Karpas-422 (cell line): ENCODE measurements around the gene JAZF1. TPM values are rescaled to one million over a fixed set of nuclear protein-coding genes. Genes with fewer than 3 reads are reported as not detected.

Experiments used
- DNase-seq: peaks from one replicate; pipeline ENCODE4 v3.0.0-alpha.2; 2015
- H2AFZ ChIP-seq: fragments of 200-600 bp; sonication (generic); 2 replicates; pipeline ENCODE4 v1.6.1; 2014; ENCODE audit warnings: antibody characterized with exemption, low read length, mixed read lengths
- H3K27ac ChIP-seq: fragments of 200-600 bp; sonication (generic); 2 replicates; pipeline ENCODE4 v1.5.1; 2014; ENCODE audit warnings: mild to moderate bottlenecking, low read length, moderate library complexity
- H3K27me3 ChIP-seq: fragments of 200-600 bp; sonication (generic); 2 replicates; pipeline ENCODE4 v1.6.1; 2014; ENCODE audit warnings: low read length, mixed read lengths
- H3K36me3 ChIP-seq: fragments of 200-600 bp; sonication (generic); 2 replicates; pipeline ENCODE4 v1.6.1; 2014; ENCODE audit warnings: low read length, mixed read lengths; ENCODE audit not compliant: insufficient read depth
- H3K4me1 ChIP-seq: fragments of 200-600 bp; sonication (generic); 2 replicates; pipeline ENCODE4 v1.6.1; 2014; ENCODE audit warnings: mild to moderate bottlenecking, low read length, mixed read lengths
- H3K4me2 ChIP-seq: fragments of 200-600 bp; sonication (generic); 2 replicates; pipeline ENCODE4 v1.6.1; 2014; ENCODE audit warnings: low read length, low read depth, mild to moderate bottlenecking; ENCODE audit not compliant: poor library complexity, severe bottlenecking
- H3K4me3 ChIP-seq: fragments of 200-600 bp; sonication (generic); 2 replicates; pipeline ENCODE4 v1.5.1; 2014; ENCODE audit warnings: mild to moderate bottlenecking, antibody characterized with exemption, low read length, mixed read lengths
- H3K79me2 ChIP-seq: fragments of 200-600 bp; sonication (generic); 2 replicates; pipeline ENCODE4 v1.6.1; 2014; ENCODE audit warnings: mild to moderate bottlenecking, low read length, mixed read lengths
- H3K9ac ChIP-seq: fragments of 200-600 bp; sonication (generic); 2 replicates; pipeline ENCODE4 v1.6.0; 2014; ENCODE audit warnings: low read length
- H3K9me2 ChIP-seq: fragments of 200-600 bp; sonication (generic), shearing (Covaris generic); replicated peaks from 2 replicates; pipeline ENCODE4 v1.6.0; 2014; ENCODE audit warnings: mild to moderate bottlenecking, low read length, moderate library complexity; ENCODE audit not compliant: insufficient read depth
- H3K9me3 ChIP-seq: fragments of 300-700, 200-600 bp; sonication (generic); 2 replicates; pipeline ENCODE4 v1.6.1; 2014; ENCODE audit warnings: low read length, mixed read lengths
- H4K20me1 ChIP-seq: fragments of 200-600 bp; sonication (generic); 2 replicates; pipeline ENCODE4 v1.6.1; 2014; ENCODE audit warnings: mild to moderate bottlenecking, antibody characterized with exemption, low read length, low read depth; ENCODE audit not compliant: insufficient read depth
- total RNA-seq: library from RNA; depleted of rRNA; stranded (reverse); fragments of >200 nt; shearing (Covaris generic); gene quantifications from 2 replicates; pipeline ENCODE4 v1.2.3, GENCODE V29; 2014; ENCODE audit warnings: low replicate concordance

The JAZF1 gene
- total RNA-seq, 1 experiment from 2014 or later: 4.2 TPM

- Histone ChIP-seq H3K9me2 (no peaks in the 10 kb centered on the region), H4K20me1 (peaks cover 5% of the 10 kb centered on the region; the same call in 1 of the 2 replicates), H3K4me1 (no peaks in the 10 kb centered on the region; the same call in 1 of the 2 replicates), H3K4me2 (no peak overlapping the region), H3K4me3 (no peak overlapping the region), H3K9ac (no peak overlapping the region), H3K27ac (no peak overlapping the region), H3K27me3 (no peaks in the 10 kb centered on the region), H3K79me2 (no peaks in the 10 kb centered on the region), H2AFZ (no peak overlapping the region), H3K36me3 (no peaks in the 10 kb centered on the region), H3K9me3 (no peaks in the 10 kb centered on the region)
- DNase-seq: no peak
These were observed 114.8 kb downstream of the JAZF1 start for GRCh38 chr7:28065721-28066285.

GRCh38 chr7:28065308-28065707 is 115.3 kb downstream of the JAZF1 start:
- H3K79me2 ChIP-seq: no peaks in the 10 kb centered on the region
- no peak overlapping the region for H2AFZ ChIP-seq
- H3K9me3 ChIP-seq: no peaks in the 10 kb centered on the region
- no peaks in the 10 kb centered on the region for H3K36me3 ChIP-seq
- H3K27ac ChIP-seq: no peak overlapping the region
- no peak for DNase-seq
- H4K20me1 ChIP-seq: peaks cover 5% of the 10 kb centered on the region; the same call in 1 of the 2 replicates
- H3K4me1 ChIP-seq: no peaks in the 10 kb centered on the region; the same call in 1 of the 2 replicates
- H3K4me3 ChIP-seq: no peak overlapping the region
- H3K9ac ChIP-seq: no peak overlapping the region
- H3K9me2 ChIP-seq: no peaks in the 10 kb centered on the region
- no peaks in the 10 kb centered on the region for H3K27me3 ChIP-seq
- no peak overlapping the region for H3K4me2 ChIP-seq

- Histone ChIP-seq H3K27me3 (no peaks in the 10 kb centered on the region), H3K4me3 (no peak overlapping the region), H3K4me2 (no peak overlapping the region), H3K4me1 (no peaks in the 10 kb centered on the region; the same call in 1 of the 2 replicates), H4K20me1 (peaks cover 5% of the 10 kb centered on the region; the same call in 1 of the 2 replicates), H3K9me2 (no peaks in the 10 kb centered on the region), H3K27ac (no peak overlapping the region), H3K79me2 (no peaks in the 10 kb centered on the region), H3K9me3 (no peaks in the 10 kb centered on the region), H3K36me3 (no peaks in the 10 kb centered on the region), H2AFZ (no peak overlapping the region), H3K9ac (no peak overlapping the region)
- no peak for DNase-seq
These were observed 116.2 kb downstream of the JAZF1 start for GRCh38 chr7:28064437-28064836.

GRCh38 chr7:28062197-28062991 is 118.2 kb downstream of the JAZF1 start:
- Histone ChIP-seq H3K79me2 (no peaks in the 10 kb centered on the region), H3K27ac (no peak overlapping the region), H3K9me2 (no peaks in the 10 kb centered on the region), H3K4me3 (no peak overlapping the region), H3K9me3 (no peaks in the 10 kb centered on the region), H3K36me3 (no peaks in the 10 kb centered on the region), H3K27me3 (no peaks in the 10 kb centered on the region), H3K9ac (no peak overlapping the region), H3K4me1 (no peaks in the 10 kb centered on the region; the same call in 1 of the 2 replicates), H2AFZ (no peak overlapping the region), H4K20me1 (no peaks in the 10 kb centered on the region), H3K4me2 (no peak overlapping the region)
- DNase-seq: peak; percentile 84

- no peaks in the 10 kb centered on the region for H3K9me2 ChIP-seq
- no peaks in the 10 kb centered on the region; the same call in 1 of the 2 replicates for H3K4me1 ChIP-seq
- H3K36me3 ChIP-seq: no peaks in the 10 kb centered on the region
- H2AFZ ChIP-seq: no peak overlapping the region
- no peak overlapping the region for H3K4me3 ChIP-seq
- H3K79me2 ChIP-seq: no peaks in the 10 kb centered on the region
- no peak overlapping the region for H3K27ac ChIP-seq
- H3K9ac ChIP-seq: no peak overlapping the region
- H3K27me3 ChIP-seq: no peaks in the 10 kb centered on the region
- H3K4me2 ChIP-seq: no peak overlapping the region
- no peaks in the 10 kb centered on the region for H4K20me1 ChIP-seq
- DNase-seq: no peak
- H3K9me3 ChIP-seq: no peaks in the 10 kb centered on the region
These were observed 118.8 kb downstream of the JAZF1 start for GRCh38 chr7:28061824-28062196.

GRCh38 chr7:28060371-28060950 is 120.1 kb downstream of the JAZF1 start:
- no peak overlapping the region for H3K27ac ChIP-seq
- H3K27me3 ChIP-seq: no peaks in the 10 kb centered on the region
- H3K4me2 ChIP-seq: no peak overlapping the region
- no peaks in the 10 kb centered on the region; the same call in 1 of the 2 replicates for H3K4me1 ChIP-seq
- no peak overlapping the region for H3K9ac ChIP-seq
- H3K36me3 ChIP-seq: no peaks in the 10 kb centered on the region
- no peaks in the 10 kb centered on the region for H3K9me2 ChIP-seq
- no peak overlapping the region for H3K4me3 ChIP-seq
- H3K9me3 ChIP-seq: no peaks in the 10 kb centered on the region
- H4K20me1 ChIP-seq: no peaks in the 10 kb centered on the region
- DNase-seq: no peak
- no peaks in the 10 kb centered on the region for H3K79me2 ChIP-seq
- H2AFZ ChIP-seq: no peak overlapping the region

- no peak overlapping the region for H3K4me3 ChIP-seq
- H4K20me1 ChIP-seq: no peaks in the 10 kb centered on the region
- H3K36me3 ChIP-seq: no peaks in the 10 kb centered on the region
- no peak overlapping the region for H3K9ac ChIP-seq
- H3K4me2 ChIP-seq: no peak overlapping the region
- no peak overlapping the region for H2AFZ ChIP-seq
- H3K9me3 ChIP-seq: no peaks in the 10 kb centered on the region
- no peaks in the 10 kb centered on the region for H3K9me2 ChIP-seq
- H3K27me3 ChIP-seq: no peaks in the 10 kb centered on the region
- no peak overlapping the region for H3K27ac ChIP-seq
- no peaks in the 10 kb centered on the region for H3K4me1 ChIP-seq
- DNase-seq: no peak
- no peaks in the 10 kb centered on the region for H3K79me2 ChIP-seq
These were observed 125.4 kb downstream of the JAZF1 start for GRCh38 chr7:28055161-28055544.

- Histone ChIP-seq H3K9me2 (no peaks in the 10 kb centered on the region), H3K27me3 (no peaks in the 10 kb centered on the region), H3K79me2 (no peaks in the 10 kb centered on the region), H3K27ac (no peak overlapping the region), H3K4me3 (no peak overlapping the region), H3K36me3 (no peaks in the 10 kb centered on the region), H3K4me2 (no peak overlapping the region), H4K20me1 (no peaks in the 10 kb centered on the region), H3K4me1 (no peaks in the 10 kb centered on the region), H3K9ac (no peak overlapping the region), H2AFZ (no peak overlapping the region), H3K9me3 (no peaks in the 10 kb centered on the region)
- DNase-seq: no peak
These were observed 125.9 kb downstream of the JAZF1 start for GRCh38 chr7:28054531-28055160.
